Karpas-422 (cell line): ENCODE results near the gene ARMC6. TPM values are rescaled to one million over a fixed set of nuclear protein-coding genes. Genes with fewer than 3 reads are reported as not detected.

ENCODE experiments used
- DNase-seq: peaks from one replicate; pipeline ENCODE4 v3.0.0-alpha.2; 2015
- H2AFZ ChIP-seq: fragments of 200-600 bp; sonication (generic); 2 replicates; pipeline ENCODE4 v1.6.1; 2014; ENCODE audit warnings: antibody characterized with exemption, low read length, mixed read lengths
- H3K27ac ChIP-seq: fragments of 200-600 bp; sonication (generic); 2 replicates; pipeline ENCODE4 v1.5.1; 2014; ENCODE audit warnings: mild to moderate bottlenecking, low read length, moderate library complexity
- H3K27me3 ChIP-seq: fragments of 200-600 bp; sonication (generic); 2 replicates; pipeline ENCODE4 v1.6.1; 2014; ENCODE audit warnings: low read length, mixed read lengths
- H3K36me3 ChIP-seq: fragments of 200-600 bp; sonication (generic); 2 replicates; pipeline ENCODE4 v1.6.1; 2014; ENCODE audit warnings: low read length, mixed read lengths; ENCODE audit not compliant: insufficient read depth
- H3K4me1 ChIP-seq: fragments of 200-600 bp; sonication (generic); 2 replicates; pipeline ENCODE4 v1.6.1; 2014; ENCODE audit warnings: mild to moderate bottlenecking, low read length, mixed read lengths
- H3K4me2 ChIP-seq: fragments of 200-600 bp; sonication (generic); 2 replicates; pipeline ENCODE4 v1.6.1; 2014; ENCODE audit warnings: low read length, low read depth, mild to moderate bottlenecking; ENCODE audit not compliant: poor library complexity, severe bottlenecking
- H3K4me3 ChIP-seq: fragments of 200-600 bp; sonication (generic); 2 replicates; pipeline ENCODE4 v1.5.1; 2014; ENCODE audit warnings: mild to moderate bottlenecking, antibody characterized with exemption, low read length, mixed read lengths
- H3K79me2 ChIP-seq: fragments of 200-600 bp; sonication (generic); 2 replicates; pipeline ENCODE4 v1.6.1; 2014; ENCODE audit warnings: mild to moderate bottlenecking, low read length, mixed read lengths
- H3K9ac ChIP-seq: fragments of 200-600 bp; sonication (generic); 2 replicates; pipeline ENCODE4 v1.6.0; 2014; ENCODE audit warnings: low read length
- H3K9me2 ChIP-seq: fragments of 200-600 bp; sonication (generic), shearing (Covaris generic); replicated peaks from 2 replicates; pipeline ENCODE4 v1.6.0; 2014; ENCODE audit warnings: mild to moderate bottlenecking, low read length, moderate library complexity; ENCODE audit not compliant: insufficient read depth
- H3K9me3 ChIP-seq: fragments of 300-700, 200-600 bp; sonication (generic); 2 replicates; pipeline ENCODE4 v1.6.1; 2014; ENCODE audit warnings: low read length, mixed read lengths
- H4K20me1 ChIP-seq: fragments of 200-600 bp; sonication (generic); 2 replicates; pipeline ENCODE4 v1.6.1; 2014; ENCODE audit warnings: mild to moderate bottlenecking, antibody characterized with exemption, low read length, low read depth; ENCODE audit not compliant: insufficient read depth
- total RNA-seq: library from RNA; depleted of rRNA; stranded (reverse); fragments of >200 nt; shearing (Covaris generic); gene quantifications from 2 replicates; pipeline ENCODE4 v1.2.3, GENCODE V29; 2014; ENCODE audit warnings: low replicate concordance

Gene ARMC6
- total RNA-seq, 1 experiment from 2014 or later: 25.1 TPM

DNA sequence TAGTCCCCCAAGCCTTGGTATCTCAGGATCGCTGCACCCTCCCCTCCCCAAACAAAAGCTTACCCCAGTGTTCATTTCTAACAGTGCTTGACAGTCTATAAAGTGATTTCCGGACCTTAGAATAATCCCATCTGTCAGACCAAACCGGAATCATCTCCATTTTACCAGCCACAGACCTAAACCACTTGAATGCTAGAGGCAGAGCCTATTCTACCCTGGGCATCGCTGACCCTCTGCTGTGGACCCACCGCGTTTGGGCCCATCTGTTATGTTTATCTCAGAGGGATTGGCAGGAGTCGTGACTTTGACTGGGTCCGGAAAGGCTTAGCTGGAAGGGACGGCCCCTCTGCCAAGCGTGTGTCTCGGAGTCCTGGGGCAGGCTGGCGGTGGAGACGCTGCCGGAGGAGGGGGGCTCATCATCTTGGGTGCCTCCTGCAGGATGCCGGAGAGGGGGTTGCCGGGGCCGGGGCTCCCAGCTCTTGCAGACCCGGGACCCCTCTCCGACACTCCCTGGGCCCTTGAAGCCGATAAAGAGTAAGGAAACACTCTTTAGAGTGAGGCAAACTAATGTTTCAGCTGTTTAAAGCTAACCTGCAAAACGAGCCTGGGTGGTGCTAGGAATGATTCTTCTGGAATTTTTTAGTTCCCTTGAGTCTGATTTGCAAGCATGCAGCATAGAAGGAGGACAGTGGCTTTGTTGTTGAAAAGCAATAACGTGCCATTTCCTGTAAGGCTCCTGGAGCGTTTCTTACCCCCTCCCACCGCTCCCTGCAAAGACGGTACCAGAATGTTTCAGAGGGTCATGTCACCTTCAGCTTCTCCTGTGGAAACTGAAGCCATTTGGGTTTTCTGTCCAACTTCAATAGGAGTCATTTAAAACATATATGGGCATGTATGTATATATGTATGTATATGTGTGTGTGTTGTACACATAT lies 31.7 kb downstream of the ARMC6 start:
- no peaks in the 10 kb centered on the region for H4K20me1 ChIP-seq
- H3K79me2 ChIP-seq: no peaks in the 10 kb centered on the region
- H3K9me2 ChIP-seq: no peaks in the 10 kb centered on the region
- no peak overlapping the region for H2AFZ ChIP-seq
- H3K27me3 ChIP-seq: no peaks in the 10 kb centered on the region
- H3K4me3 ChIP-seq: peak overlapping the region; percentile 66
- H3K36me3 ChIP-seq: no peaks in the 10 kb centered on the region
- no peaks in the 10 kb centered on the region for H3K9me3 ChIP-seq
- peaks cover 47% of the 10 kb centered on the region for H3K4me1 ChIP-seq
- peak; percentile 57 for DNase-seq
- peak overlapping the region; percentile 70 for H3K9ac ChIP-seq
- H3K27ac ChIP-seq: no peak overlapping the region
- peak overlapping the region; percentile 78 for H3K4me2 ChIP-seq

DNA sequence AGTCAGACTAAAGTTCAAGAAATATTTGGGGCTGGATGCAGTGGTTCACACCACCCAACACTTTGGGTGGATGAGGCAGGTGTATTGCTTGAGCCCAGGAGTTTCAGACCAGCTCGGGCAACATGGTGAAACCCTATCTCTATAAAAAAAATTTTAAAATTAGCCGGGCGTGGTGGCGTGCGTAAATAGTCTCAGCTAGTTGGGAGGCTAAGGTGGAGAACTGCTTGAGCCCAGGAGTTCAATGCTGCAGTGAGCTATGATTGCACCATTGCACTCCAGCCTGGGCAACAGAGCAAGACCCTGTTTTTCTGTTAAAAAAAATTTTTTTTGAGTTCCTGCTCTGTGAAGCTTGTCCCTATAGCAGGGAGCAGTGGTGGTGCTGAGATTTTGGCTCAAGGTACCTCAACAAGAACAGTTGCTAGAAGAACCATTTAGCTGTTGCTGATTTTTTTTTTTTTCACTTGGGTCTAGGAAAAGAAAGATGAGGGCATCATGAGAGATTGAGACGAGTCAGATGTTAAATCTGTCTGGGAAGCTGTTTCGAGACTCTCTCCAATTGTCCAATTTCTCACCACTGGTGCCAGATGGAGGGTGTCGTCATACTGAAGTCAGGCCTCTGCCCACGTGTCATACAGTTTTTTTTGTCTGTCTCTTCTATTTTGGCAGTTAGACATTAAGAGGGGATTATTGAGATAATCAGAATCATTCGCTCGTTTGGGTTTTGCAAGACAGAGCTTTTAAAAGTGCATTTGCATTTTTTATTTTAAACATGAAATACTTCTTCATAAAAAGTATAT lies 34.1 kb downstream of the ARMC6 start:
- no peaks in the 10 kb centered on the region for H3K79me2 ChIP-seq
- no peak overlapping the region for H3K27ac ChIP-seq
- no peaks in the 10 kb centered on the region for H3K27me3 ChIP-seq
- no peaks in the 10 kb centered on the region for H3K9me3 ChIP-seq
- no peak overlapping the region for H3K9ac ChIP-seq
- H3K4me3 ChIP-seq: no peak overlapping the region
- peak overlapping the region; percentile 12 for H3K4me2 ChIP-seq
- no peak overlapping the region for H2AFZ ChIP-seq
- no peaks in the 10 kb centered on the region for H4K20me1 ChIP-seq
- H3K4me1 ChIP-seq: peaks cover 47% of the 10 kb centered on the region
- H3K36me3 ChIP-seq: no peaks in the 10 kb centered on the region
- H3K9me2 ChIP-seq: no peaks in the 10 kb centered on the region
- peak; percentile 67 for DNase-seq

DNA sequence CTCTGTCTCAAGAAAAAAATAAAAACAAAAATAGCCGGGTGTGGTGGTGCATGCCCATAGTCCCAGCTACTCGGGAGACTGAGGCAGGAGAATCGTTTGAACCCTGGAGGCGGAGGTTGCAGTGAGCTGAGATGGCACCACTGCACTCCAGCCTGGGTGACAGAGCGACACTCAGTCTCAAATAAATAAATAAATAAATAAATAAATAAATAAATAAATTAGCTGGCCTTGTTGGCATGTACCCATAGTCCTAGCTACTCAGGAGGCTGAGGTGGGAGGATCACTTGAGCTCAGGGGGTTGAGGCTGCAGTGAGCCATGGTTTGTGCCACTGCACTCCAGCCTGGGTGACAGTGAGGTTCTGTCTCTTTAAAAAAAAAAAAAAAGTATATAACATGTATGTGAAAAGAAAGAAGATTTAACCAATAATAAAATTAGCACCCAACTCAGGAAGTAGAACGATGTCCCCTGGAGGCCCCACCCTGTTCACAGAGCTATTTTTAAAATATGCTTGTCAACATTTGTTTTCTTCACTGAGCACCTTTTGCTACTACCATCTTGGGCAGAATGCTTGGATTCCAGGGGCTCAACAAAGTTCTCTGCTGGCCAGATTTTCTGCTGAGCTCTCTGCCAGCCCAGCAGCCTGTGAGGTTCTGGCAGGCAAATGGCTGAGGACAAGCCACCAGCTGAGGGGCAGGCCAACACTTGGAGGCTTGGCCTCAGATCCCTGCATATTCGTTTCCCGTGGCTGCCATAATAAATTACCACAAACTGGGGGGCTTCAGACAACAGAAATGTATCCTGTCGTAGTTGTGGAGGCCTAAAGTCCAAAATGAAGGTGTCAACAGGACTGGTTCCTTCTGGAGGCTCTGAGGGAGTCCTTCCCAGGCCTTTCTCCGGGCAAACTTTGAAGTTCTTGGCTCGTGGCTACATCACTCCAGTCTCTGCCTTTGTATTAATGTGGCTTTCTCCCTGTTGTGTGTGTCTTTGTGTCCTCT lies 35.6 kb downstream of the ARMC6 start:
- Histone ChIP-seq H3K27ac (no peak overlapping the region), H3K79me2 (no peaks in the 10 kb centered on the region), H3K9me2 (no peaks in the 10 kb centered on the region), H4K20me1 (no peaks in the 10 kb centered on the region; the same call in 1 of the 2 replicates), H3K9me3 (no peaks in the 10 kb centered on the region), H3K4me3 (no peak overlapping the region), H3K4me2 (no peak overlapping the region), H3K4me1 (peaks cover 40% of the 10 kb centered on the region), H3K27me3 (no peaks in the 10 kb centered on the region), H2AFZ (no peak overlapping the region), H3K9ac (no peak overlapping the region), H3K36me3 (no peaks in the 10 kb centered on the region)
- DNase-seq: no peak

DNA sequence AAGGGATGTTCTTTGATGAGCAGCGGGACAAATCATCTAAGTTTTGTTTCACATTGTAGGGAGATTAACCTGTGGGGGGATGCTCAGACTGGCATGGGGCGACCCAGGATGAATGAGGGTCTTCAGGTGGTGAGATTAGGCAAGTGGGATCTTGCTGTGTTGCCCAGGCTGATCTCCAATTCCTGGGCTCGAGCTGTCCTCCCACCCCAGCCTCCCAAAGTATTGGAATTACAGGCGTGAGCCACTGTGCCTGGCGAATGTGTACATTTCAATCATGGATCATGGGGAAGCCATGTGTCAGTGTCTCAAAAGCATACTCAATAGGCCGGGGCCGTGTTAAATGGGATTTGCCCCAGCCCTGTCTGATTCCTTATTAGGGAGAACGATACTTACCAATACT lies 38.5 kb downstream of the ARMC6 start:
- Histone ChIP-seq H3K79me2 (no peaks in the 10 kb centered on the region), H3K27ac (no peak overlapping the region), H2AFZ (no peak overlapping the region), H3K9me2 (no peaks in the 10 kb centered on the region), H3K9ac (no peak overlapping the region), H3K27me3 (no peaks in the 10 kb centered on the region), H3K4me1 (peaks cover 16% of the 10 kb centered on the region), H3K9me3 (no peaks in the 10 kb centered on the region), H4K20me1 (peaks cover 10% of the 10 kb centered on the region; the same call in 1 of the 2 replicates), H3K4me3 (no peak overlapping the region), H3K4me2 (no peak overlapping the region), H3K36me3 (no peaks in the 10 kb centered on the region)
- DNase-seq: no peak

DNA sequence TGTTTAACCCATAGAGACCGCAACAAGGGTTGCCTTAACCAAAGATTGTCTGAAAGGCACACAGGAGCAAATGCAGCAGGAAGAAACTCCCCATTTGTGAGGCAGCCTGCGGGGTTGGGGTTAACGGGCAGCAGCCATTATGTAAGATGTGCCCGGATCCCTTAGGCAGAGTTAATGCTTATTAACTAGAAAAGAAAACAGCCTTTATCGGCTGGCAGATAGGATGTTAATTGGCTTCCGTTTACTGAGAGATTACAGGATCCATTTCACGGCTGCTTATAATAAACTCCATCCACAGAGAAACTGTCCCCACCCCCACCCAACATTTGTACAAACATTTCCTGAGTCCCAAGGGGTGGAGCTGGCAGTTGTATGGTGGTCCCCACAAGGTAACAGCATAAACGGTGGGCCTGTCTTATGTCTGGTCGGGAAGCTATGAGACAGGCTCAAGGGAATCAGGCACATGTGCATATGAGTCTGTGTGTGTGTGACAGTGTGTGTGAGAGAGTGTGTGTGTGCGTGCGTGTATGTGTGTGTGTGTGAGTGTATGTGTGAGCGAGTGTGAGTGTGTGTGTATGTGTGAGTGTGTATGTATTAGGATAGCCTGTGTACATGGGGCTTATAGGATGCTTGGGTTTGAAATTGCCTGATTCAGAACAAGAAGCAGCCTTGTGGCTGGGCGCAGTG lies 40.9 kb downstream of the ARMC6 start:
- Histone ChIP-seq H2AFZ (no peak overlapping the region), H3K9me3 (no peaks in the 10 kb centered on the region), H3K4me1 (no peaks in the 10 kb centered on the region), H3K9me2 (no peaks in the 10 kb centered on the region), H3K9ac (no peak overlapping the region), H3K79me2 (no peaks in the 10 kb centered on the region), H3K27ac (no peak overlapping the region), H3K27me3 (no peaks in the 10 kb centered on the region), H4K20me1 (peaks cover 10% of the 10 kb centered on the region; the same call in 1 of the 2 replicates), H3K4me3 (no peak overlapping the region), H3K4me2 (no peak overlapping the region), H3K36me3 (no peaks in the 10 kb centered on the region)
- DNase-seq: no peak

DNA sequence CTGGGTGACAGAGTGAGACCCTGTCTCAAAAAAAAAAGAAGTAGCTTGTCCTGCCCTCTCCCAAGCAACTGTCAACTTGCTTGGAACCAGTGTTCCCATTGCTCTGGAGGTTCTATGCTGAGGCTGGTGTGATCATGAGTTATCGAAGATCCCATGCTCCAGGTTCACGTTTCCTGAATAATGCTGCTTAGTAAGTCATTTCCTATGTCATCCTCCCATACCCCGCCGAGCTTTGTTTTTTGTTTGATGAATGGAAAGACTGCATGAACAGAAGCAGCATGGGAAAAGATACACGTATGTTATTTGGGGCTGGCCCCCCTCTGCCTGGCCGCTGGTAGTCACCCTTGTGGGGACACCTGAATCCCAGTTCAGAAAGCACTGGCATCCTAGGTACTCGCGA lies 41.7 kb downstream of the ARMC6 start:
- no peak overlapping the region for H3K4me3 ChIP-seq
- H3K27ac ChIP-seq: no peak overlapping the region
- no peaks in the 10 kb centered on the region for H3K36me3 ChIP-seq
- no peak for DNase-seq
- no peaks in the 10 kb centered on the region for H3K9me2 ChIP-seq
- H3K27me3 ChIP-seq: no peaks in the 10 kb centered on the region
- H3K79me2 ChIP-seq: no peaks in the 10 kb centered on the region
- H3K4me1 ChIP-seq: no peaks in the 10 kb centered on the region
- H3K9ac ChIP-seq: no peak overlapping the region
- no peak overlapping the region for H2AFZ ChIP-seq
- H3K9me3 ChIP-seq: no peaks in the 10 kb centered on the region
- peaks cover 10% of the 10 kb centered on the region; the same call in 1 of the 2 replicates for H4K20me1 ChIP-seq
- no peak overlapping the region for H3K4me2 ChIP-seq

DNA sequence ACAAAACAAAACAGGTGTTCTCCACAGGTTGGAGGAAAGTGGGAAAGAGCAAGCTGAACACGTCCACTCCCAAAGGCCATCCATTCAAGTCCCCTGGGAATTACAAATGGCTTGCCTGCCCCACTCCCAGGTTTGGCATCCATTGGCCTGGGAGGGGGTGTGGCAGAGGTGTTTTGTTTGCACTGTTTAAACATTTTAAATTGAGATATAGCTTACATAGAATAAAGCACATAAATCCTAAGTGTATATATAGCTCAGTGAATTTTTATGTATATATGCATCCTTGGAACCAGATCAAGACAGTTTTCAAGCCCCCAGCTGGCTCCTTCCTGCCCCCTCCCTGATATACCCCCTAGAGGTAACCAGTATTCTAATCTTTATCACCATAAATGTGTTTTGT lies 43.1 kb downstream of the ARMC6 start:
- no peaks in the 10 kb centered on the region for H3K9me2 ChIP-seq
- H2AFZ ChIP-seq: no peak overlapping the region
- peaks cover 10% of the 10 kb centered on the region; the same call in 1 of the 2 replicates for H4K20me1 ChIP-seq

More for the DNA sequence above, 43.1 kb downstream of the ARMC6 start:
- Histone ChIP-seq H3K9me3 (no peaks in the 10 kb centered on the region), H3K36me3 (no peaks in the 10 kb centered on the region), H3K79me2 (no peaks in the 10 kb centered on the region), H3K4me3 (no peak overlapping the region), H3K27ac (no peak overlapping the region), H3K27me3 (no peaks in the 10 kb centered on the region), H3K4me2 (no peak overlapping the region), H3K9ac (no peak overlapping the region), H3K4me1 (no peaks in the 10 kb centered on the region)
- no peak for DNase-seq
